Thyroid gland (tissue), 4 donors: Measurements from ENCODE around the gene TMCO4.

Experiments
- CTCF ChIP-seq, 6 experiments: fragments of 200-600 bp in 3 of 6; fragments of 450-650 bp in 3 of 6; sonication (generic) in 3 of 6; IDR thresholded peaks; one replicate each; pipeline ENCODE4 v1.5.1; 2016 to 2019; ENCODE audit warnings: antibody characterized with exemption in 6 of 6, mild to moderate bottlenecking in 2 of 6, inconsistent platforms in 1 of 6, moderate library complexity in 1 of 6
- POLR2A ChIP-seq, 2 donors: fragments of 450-650 bp; IDR thresholded peaks; one replicate each; pipeline ENCODE4 v1.6.1; 2017; ENCODE audit warnings: antibody characterized with exemption in 2 of 2, mild to moderate bottlenecking in 2 of 2, moderate library complexity in 1 of 2

- TF ChIP-seq CTCF (IDR thresholded peaks at IDR 0.05): no peak
- TF ChIP-seq POLR2A (IDR thresholded peaks at IDR 0.05): no peak
Measured at GRCh38 chr1:19664453-19665185, 135.1 kb downstream of the TMCO4 start, which contains the start of gene HTR6.
